IMR-90 (cell line): ENCODE data around the gene APIP. TPM values are rescaled to one million over a fixed set of nuclear protein-coding genes. Genes with fewer than 3 reads are reported as not detected.

ENCODE experiments used
- ATAC-seq: fragments of 200-7000 bp; cut with Tn5 transposase; 2 replicates; pipeline ENCODE4 v1.9.1; 2020; ENCODE audit warnings: low read depth, mild to moderate bottlenecking, moderate library complexity
- BruUV-seq: library from RNA; stranded (reverse); fragments of 400-500 nt; replicated peaks from 2 replicates; lab custom pipeline; 2021; lab: Mats Ljungman, UMichigan
- CTCF ChIA-PET: fragments of 300-600 bp; formaldehyde crosslinking; extraction: SDS; loops from one replicate; lab custom pipeline; 2021; ENCODE audit warnings: antibody characterized with exemption; lab: Yijun Ruan, JAX
- POLR2A ChIA-PET: fragments of 300-600 bp; sonication (Branson Sonifier 250); formaldehyde crosslinking; loops from one replicate; lab custom pipeline; 2022; ENCODE audit warnings: antibody characterized with exemption; ENCODE audit not compliant: unreplicated experiment; lab: Charles Lee
- DNase-seq: peaks from one replicate; pipeline ENCODE4 v3.0.0; 2013
- H2AFZ ChIP-seq: replicated peaks from 2 replicates; pipeline ENCODE3; 2013; ENCODE audit warnings: low read length, mild to moderate bottlenecking; ENCODE audit not compliant: poor library complexity
- H2AK5ac ChIP-seq: 2 replicates; pipeline ENCODE4 v1.6.1; 2013; ENCODE audit warnings: low read depth, low read length, inconsistent platforms
- H2AK9ac ChIP-seq: replicated peaks from 2 replicates; pipeline ENCODE3; 2013; ENCODE audit warnings: mild to moderate bottlenecking, low read depth, low read length, moderate library complexity; ENCODE audit not compliant: poor library complexity
- H2BK120ac ChIP-seq: 2 replicates; pipeline ENCODE4 v1.6.1; 2013; ENCODE audit warnings: low read depth, low read length, inconsistent platforms
- H2BK15ac ChIP-seq: 3 replicates; pipeline ENCODE4 v1.6.1; 2013; ENCODE audit warnings: low read depth, low read length, inconsistent platforms
- H2BK20ac ChIP-seq: 2 replicates; pipeline ENCODE4 v1.6.1; 2013; ENCODE audit warnings: low read depth, mild to moderate bottlenecking, inconsistent platforms, low read length, moderate library complexity
- H2BK5ac ChIP-seq: 2 replicates; pipeline ENCODE4 v1.6.1; 2013; ENCODE audit warnings: mild to moderate bottlenecking, low read depth, low read length, inconsistent platforms; ENCODE audit not compliant: poor library complexity, severe bottlenecking
- H3K14ac ChIP-seq: replicated peaks from 2 replicates; pipeline ENCODE4 v1.6.1; 2013; ENCODE audit warnings: low read depth, low read length, inconsistent platforms
- H3K18ac ChIP-seq: 2 replicates; pipeline ENCODE4 v1.6.1; 2013; ENCODE audit warnings: low read depth, low read length, control low read depth
- H3K23ac ChIP-seq: 2 replicates; pipeline ENCODE4 v1.6.1; 2013; ENCODE audit warnings: low read depth, low read length, inconsistent platforms
- H3K27ac ChIP-seq: 2 replicates; pipeline ENCODE4 v1.5.1; 2013; ENCODE audit warnings: mild to moderate bottlenecking, control low read depth, low read length; ENCODE audit not compliant: insufficient read depth
- H3K27me3 ChIP-seq: 2 replicates; pipeline ENCODE4 v1.6.1; 2013; ENCODE audit warnings: low read length; ENCODE audit not compliant: control insufficient read depth, insufficient read depth
- H3K36me3 ChIP-seq: 2 replicates; pipeline ENCODE4 v1.6.1; 2013; ENCODE audit warnings: low read length, mixed read lengths; ENCODE audit not compliant: control insufficient read depth, insufficient read depth
- H3K4ac ChIP-seq: 2 replicates; pipeline ENCODE4 v1.6.1; 2013; ENCODE audit warnings: low read depth, low read length, inconsistent platforms
- H3K4me1 ChIP-seq: 2 replicates; pipeline ENCODE4 v1.6.1; 2013; ENCODE audit warnings: low read length, mixed read lengths; ENCODE audit not compliant: control insufficient read depth, insufficient read depth
- H3K4me2 ChIP-seq: 2 replicates; pipeline ENCODE4 v1.6.1; 2013; ENCODE audit warnings: low read depth, mild to moderate bottlenecking, control low read depth, low read length, moderate library complexity
- H3K4me3 ChIP-seq: 2 replicates; pipeline ENCODE4 v1.5.1; 2013; ENCODE audit warnings: low read depth, mild to moderate bottlenecking, control low read depth, low read length, moderate library complexity; ENCODE audit not compliant: insufficient read depth
- H3K56ac ChIP-seq: 2 replicates; pipeline ENCODE4 v1.6.1; 2013; ENCODE audit warnings: low read length, inconsistent platforms; ENCODE audit not compliant: insufficient read depth; ENCODE audit errors: extremely low read depth
- H3K79me1 ChIP-seq, 2 experiments: 2 replicates each; pipeline ENCODE4 v1.6.1; 2013; ENCODE audit warnings: low read length in 2 of 2, inconsistent platforms in 1 of 2, low read depth in 1 of 2
- H3K9ac ChIP-seq: 2 replicates; pipeline ENCODE4 v1.6.1; 2013; ENCODE audit warnings: low read depth, low read length, control low read depth
- H3K9me1 ChIP-seq: 2 replicates; pipeline ENCODE4 v1.6.1; 2013; ENCODE audit warnings: low read length, inconsistent platforms; ENCODE audit not compliant: insufficient read depth
- H3K9me3 ChIP-seq: 2 replicates; pipeline ENCODE4 v1.6.1; 2013; ENCODE audit warnings: low read length; ENCODE audit not compliant: control insufficient read depth, insufficient read depth
- H4K20me1 ChIP-seq: 2 replicates; pipeline ENCODE4 v1.6.1; 2013; ENCODE audit warnings: low read length, inconsistent platforms; ENCODE audit not compliant: insufficient read depth
- H4K5ac ChIP-seq: 2 replicates; pipeline ENCODE4 v1.6.1; 2013; ENCODE audit warnings: mild to moderate bottlenecking, low read depth, low read length, control low read depth
- H4K8ac ChIP-seq, 2 experiments: 2 replicates each; pipeline ENCODE4 v1.6.1; 2013; ENCODE audit warnings: low read depth in 2 of 2, low read length in 2 of 2, control low read depth in 1 of 2, inconsistent platforms in 1 of 2
- H4K91ac ChIP-seq: 2 replicates; pipeline ENCODE4 v1.6.1; 2013; ENCODE audit warnings: low read depth, low read length, inconsistent platforms; ENCODE audit not compliant: insufficient read depth
- CEBPB ChIP-seq: IDR thresholded peaks from 2 replicates; pipeline ENCODE4 v1.6.1; 2012; ENCODE audit warnings: low read depth, low read length, improper control_type of control experiment
- FOS ChIP-seq: fragments of 150-350 bp; IDR thresholded peaks from 2 replicates; pipeline ENCODE4 v1.6.1; 2016; ENCODE audit warnings: low read depth, low read length
- MAFK ChIP-seq: IDR thresholded peaks from 2 replicates; pipeline ENCODE4 v1.6.1; 2012; ENCODE audit warnings: low read depth, low read length, improper control_type of control experiment
- SMC3 ChIP-seq: fragments of 150-350 bp; IDR thresholded peaks from 2 replicates; pipeline ENCODE4 v1.6.1; 2016; ENCODE audit warnings: low read depth, mild to moderate bottlenecking, antibody characterized with exemption, low read length, moderate library complexity
- WGBS, 2 experiments: methylation state at CpG; one replicate each; pipeline versions ENCODE4 v1.1.5 to v1.1.7; 2013; ENCODE audit warnings: missing lambda C conversion rate in 2 of 2; ENCODE audit not compliant: insufficient read length in 1 of 2; ENCODE audit errors: extremely low coverage in 2 of 2; 5-methylcytosine and 5-hydroxymethylcytosine counted together
- dilution Hi-C: fragments of 300-500 bp; cut with HindIII; formaldehyde crosslinking; loops from one replicate; pipeline ENCODE4 v1.14.3; 2018; ENCODE audit warnings: low sequenced_read_pairs; ENCODE audit not compliant: unreplicated experiment
- in situ Hi-C: fragments of 300-500 bp; cut with MboI; formaldehyde crosslinking; loops from 3 replicates; pipeline ENCODE4 v1.14.3; 2019; ENCODE audit warnings: low sequenced_read_pairs, inconsistent platforms, mixed read lengths
- intact Hi-C: fragments of 100-400 bp; cut with micrococcal nuclease; formaldehyde crosslinking; loops from 2 replicates; pipeline ENCODE4 v1.10.0; 2022
- polyA plus RNA-seq, 3 experiments: library from polyadenylated mRNA; depleted of rRNA; stranded (reverse); fragments of >200 nt; gene quantifications; 2 replicates each; pipeline ENCODE4 v1.2.3, GENCODE V29; 2012; ENCODE audit warnings: low replicate concordance in 1 of 3
- total RNA-seq: library from RNA; depleted of rRNA; stranded (reverse); fragments of >200 nt; gene quantifications from 2 replicates; pipeline ENCODE4 v1.2.3, GENCODE V29; 2012
- TF ChIP-seq, protein P1 (sequence below): conservative IDR thresholded peaks from 2 replicates; pipeline ENCODE4 v1.5.1; 2012; ENCODE audit warnings: mild to moderate bottlenecking, low read depth, low read length, improper control_type of control experiment

The APIP gene
- total and polyA plus RNA-seq, 2 of the 4 experiments (the other 2 are of a cell fraction) = 9.9 to 16.6 TPM

GRCh38 chr11:34866375-34866774 lies 49.8 kb downstream of the APIP start:
- no TSS peak for BruUV-seq
- ATAC-seq = no peak; the same call in 1 of the 2 replicates

More at GRCh38 chr11:34866375-34866774, 49.8 kb downstream of the APIP start:
- Histone ChIP-seq H4K91ac (no peak overlapping the region), H3K79me1 (no peaks in the 10 kb centered on the region), H2AFZ (no peak overlapping the region), H3K9me3 (no peaks in the 10 kb centered on the region), H2BK20ac (no peak overlapping the region), H4K20me1 (no peaks in the 10 kb centered on the region), H3K14ac (no peak overlapping the region), H3K36me3 (no peaks in the 10 kb centered on the region), H3K18ac (no peak overlapping the region), H4K8ac (no peak overlapping the region), H2BK15ac (no peak overlapping the region), H3K23ac (no peak overlapping the region), H3K27ac (no peak overlapping the region), H3K4me1 (no peaks in the 10 kb centered on the region), H3K56ac (no peak overlapping the region), H3K4ac (no peak overlapping the region), H3K4me3 (no peak overlapping the region), H3K27me3 (peaks cover 7% of the 10 kb centered on the region), H2BK5ac (no peak overlapping the region), H3K9ac (no peak overlapping the region), H2BK120ac (no peak overlapping the region), H2AK5ac (no peak overlapping the region), H4K5ac (no peak overlapping the region), H2AK9ac (no peak overlapping the region), H3K9me1 (no peaks in the 10 kb centered on the region), H3K4me2 (no peak overlapping the region)
- TF ChIP-seq CEBPB (peak; percentile 62), FOS (no peak), SMC3 (no peak), MAFK (no peak)
- TF ChIP-seq, protein P1, sequence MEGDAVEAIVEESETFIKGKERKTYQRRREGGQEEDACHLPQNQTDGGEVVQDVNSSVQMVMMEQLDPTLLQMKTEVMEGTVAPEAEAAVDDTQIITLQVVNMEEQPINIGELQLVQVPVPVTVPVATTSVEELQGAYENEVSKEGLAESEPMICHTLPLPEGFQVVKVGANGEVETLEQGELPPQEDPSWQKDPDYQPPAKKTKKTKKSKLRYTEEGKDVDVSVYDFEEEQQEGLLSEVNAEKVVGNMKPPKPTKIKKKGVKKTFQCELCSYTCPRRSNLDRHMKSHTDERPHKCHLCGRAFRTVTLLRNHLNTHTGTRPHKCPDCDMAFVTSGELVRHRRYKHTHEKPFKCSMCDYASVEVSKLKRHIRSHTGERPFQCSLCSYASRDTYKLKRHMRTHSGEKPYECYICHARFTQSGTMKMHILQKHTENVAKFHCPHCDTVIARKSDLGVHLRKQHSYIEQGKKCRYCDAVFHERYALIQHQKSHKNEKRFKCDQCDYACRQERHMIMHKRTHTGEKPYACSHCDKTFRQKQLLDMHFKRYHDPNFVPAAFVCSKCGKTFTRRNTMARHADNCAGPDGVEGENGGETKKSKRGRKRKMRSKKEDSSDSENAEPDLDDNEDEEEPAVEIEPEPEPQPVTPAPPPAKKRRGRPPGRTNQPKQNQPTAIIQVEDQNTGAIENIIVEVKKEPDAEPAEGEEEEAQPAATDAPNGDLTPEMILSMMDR = no peak
- in situ Hi-C loops (no loop called here), intact Hi-C loops (no loop called here), dilution Hi-C loops (no loop called here)
- POLR2A ChIA-PET = no interaction called here
- CTCF ChIA-PET = no interaction called here
- no CpG with 5 or more reads among the region's 2 CpGs for WGBS, 2 experiments
- peak; percentile 22 for DNase-seq
